B cell (primary cell): ENCODE measurements around the gene MBTD1.

Source experiments
- CTCF ChIP-seq: fragments of 200-600 bp; IDR thresholded peaks from one replicate; pipeline ENCODE4 v1.8.0; 2022; ENCODE audit warnings: antibody characterized with exemption, mild to moderate bottlenecking
- EZH2 ChIP-seq: IDR thresholded peaks from 2 replicates; pipeline ENCODE4 v1.6.1; 2012; ENCODE audit warnings: borderline replicate concordance, low read depth, mild to moderate bottlenecking, moderate library complexity, low read length; ENCODE audit not compliant: insufficient read depth, poor library complexity, severe bottlenecking

DNA sequence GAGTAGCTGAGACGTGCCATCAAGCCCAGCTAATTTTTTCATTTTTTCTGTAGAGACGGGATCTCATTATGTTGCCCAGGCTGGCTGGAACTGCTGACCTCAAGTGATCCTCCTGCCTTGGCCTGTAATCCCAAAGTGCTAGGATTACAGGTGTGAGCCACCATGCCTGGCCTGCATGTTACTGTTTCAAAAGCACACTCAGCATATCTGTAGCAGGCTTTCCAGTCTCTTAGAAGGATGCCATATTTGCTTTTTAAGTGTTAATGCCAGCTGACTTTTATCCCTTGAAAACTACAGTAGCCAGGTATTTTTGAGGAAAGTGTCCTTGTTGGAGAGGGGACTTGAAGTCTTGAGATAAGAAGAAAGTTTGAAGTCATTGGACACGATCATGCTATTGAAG is 123.9 kb downstream of the MBTD1 start:
- TF ChIP-seq CTCF, result no peak
- TF ChIP-seq EZH2, result no peak
